Activated CD8-positive, alpha-beta memory T cell treated with anti-CD3 and anti-CD28 coated beads for 1 hour (primary cell): Measurements from ENCODE around the gene STAB2.

Experiments used
- DNase-seq, 2 donors: peaks; one replicate each; pipeline ENCODE4 v3.0.0-alpha.2; 2020; ENCODE audit warnings: low read depth in 1 of 2; ENCODE audit errors: extremely low read depth in 1 of 2

Gene STAB2

DNA sequence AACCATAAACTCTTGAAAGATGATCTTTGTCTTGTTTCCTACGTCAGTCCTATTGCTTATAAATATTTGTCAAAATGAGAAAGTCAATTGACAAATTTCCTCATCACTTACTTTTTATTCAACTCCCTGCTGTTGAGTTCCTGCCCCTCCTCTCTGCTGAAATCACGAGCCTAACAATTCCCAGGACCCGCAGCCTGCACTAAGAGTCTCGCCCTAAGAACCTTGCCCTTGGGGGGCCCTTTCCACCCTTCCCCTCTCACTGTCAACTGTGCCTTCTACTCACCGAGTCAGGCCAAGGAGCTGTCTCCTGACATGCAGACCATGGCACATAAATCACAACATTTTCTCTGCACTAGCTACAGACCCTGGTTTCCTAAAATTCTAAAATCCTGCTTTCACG, 99.0 kb downstream of the STAB2 start:
- DNase-seq, result no peak

DNA sequence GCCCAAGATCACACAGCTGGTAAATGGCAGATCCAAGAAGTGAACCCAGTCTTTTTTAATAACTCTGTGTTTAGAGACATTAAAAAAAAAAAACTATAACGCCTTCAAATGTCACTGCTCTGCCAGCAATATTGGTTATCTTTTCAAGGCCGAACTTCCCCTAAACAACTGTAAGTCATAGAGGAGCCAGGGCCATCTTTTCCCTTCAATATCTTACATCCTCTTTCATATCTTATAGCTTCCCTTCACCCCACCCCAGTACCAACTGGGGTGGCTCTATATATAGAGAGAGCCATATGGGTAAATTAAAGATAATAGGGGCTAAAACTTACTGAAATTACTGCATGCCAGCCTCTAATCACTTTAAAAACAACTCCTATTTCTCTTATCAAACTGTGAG, 100.2 kb downstream of the STAB2 start:
- DNase-seq, result no peak

DNA sequence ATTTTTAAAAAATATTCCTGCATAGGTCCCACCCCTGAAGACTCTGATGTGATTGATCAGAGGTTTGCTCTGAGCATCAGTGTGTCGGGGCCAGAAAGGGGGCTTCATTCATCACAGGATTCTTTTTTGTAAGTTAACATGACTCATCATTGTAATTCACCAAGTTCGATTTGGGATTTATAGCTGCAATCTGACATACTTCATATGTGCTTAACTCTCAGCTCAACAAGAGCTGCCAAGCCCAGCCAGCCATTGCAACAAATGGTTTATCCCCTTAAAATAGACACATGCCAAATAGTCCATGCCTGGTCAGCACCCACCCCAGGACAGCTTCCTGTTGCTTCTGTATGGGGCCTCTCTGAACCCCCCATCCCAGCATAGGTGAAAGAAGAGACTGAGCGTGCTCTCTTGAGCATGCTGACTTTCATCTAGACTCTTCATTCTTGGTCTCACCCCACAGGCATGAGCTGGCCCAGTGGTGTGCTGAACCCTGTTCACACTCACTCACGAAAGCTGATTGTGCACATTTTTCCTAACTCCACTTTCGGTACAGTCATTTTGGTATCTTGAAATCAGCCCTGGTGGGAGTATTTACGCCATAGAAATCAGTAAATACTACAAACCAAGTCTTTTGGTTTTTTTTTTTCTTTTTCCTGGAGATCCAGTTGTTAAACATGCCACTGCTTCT, 101.4 kb downstream of the STAB2 start:
- no peak for DNase-seq

DNA sequence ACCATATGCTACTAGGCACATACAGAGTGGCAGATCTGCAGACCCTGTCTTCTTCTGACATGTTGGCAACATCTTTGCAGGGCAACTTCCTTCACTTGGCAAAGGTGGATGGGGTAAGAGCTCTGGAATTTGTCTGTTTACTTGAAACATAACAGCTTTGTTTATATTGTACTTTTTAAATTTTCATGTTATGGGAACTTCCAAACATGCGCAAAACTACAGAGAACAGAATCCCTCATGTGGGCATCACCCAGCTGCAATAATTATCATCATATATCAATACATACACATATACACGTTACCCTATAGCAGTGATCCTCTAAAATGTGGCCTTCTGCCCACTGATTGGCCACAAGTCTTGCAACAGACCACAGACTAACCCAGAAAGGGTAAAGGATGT, 103.4 kb downstream of the STAB2 start:
- no peak for DNase-seq

DNA sequence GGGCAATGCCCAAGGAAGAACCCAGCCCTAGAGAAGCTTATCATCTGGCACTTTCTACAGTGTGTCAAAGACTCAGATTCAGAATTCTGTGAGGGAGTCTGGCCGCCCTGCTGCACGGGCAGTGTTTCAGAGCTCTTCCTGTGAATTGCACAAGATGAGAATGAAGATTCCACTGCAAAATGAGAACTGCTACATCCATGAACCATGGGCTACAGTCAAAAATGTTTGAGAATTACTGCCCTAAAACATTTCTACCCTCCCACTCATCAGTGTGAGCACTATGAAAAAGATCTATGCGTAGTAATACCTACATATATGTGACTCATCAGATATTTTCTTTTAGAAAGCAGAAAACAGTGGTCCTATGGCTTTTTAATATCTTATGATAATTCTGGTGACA, 104.0 kb downstream of the STAB2 start:
- no peak for DNase-seq

DNA sequence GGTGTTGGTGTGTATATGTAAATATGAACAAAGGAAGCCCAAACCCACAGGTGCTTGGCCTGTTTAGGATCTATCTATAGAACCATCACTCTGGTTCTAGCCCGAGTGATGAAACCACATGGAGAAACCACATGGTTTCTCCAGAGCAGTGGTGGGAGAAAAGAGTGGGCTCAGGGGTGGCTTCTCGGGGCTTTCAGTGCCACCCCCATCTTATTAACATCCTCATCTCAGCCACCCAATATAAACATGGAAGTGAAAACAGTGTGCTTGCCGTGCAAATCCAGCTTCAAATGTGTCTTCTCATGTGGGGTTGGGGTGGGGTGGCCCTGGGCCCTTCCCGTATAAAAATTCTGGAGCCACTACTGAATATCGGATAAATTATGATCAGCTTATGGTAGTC, 109.0 kb downstream of the STAB2 start:
- DNase-seq, result no peak

DNA sequence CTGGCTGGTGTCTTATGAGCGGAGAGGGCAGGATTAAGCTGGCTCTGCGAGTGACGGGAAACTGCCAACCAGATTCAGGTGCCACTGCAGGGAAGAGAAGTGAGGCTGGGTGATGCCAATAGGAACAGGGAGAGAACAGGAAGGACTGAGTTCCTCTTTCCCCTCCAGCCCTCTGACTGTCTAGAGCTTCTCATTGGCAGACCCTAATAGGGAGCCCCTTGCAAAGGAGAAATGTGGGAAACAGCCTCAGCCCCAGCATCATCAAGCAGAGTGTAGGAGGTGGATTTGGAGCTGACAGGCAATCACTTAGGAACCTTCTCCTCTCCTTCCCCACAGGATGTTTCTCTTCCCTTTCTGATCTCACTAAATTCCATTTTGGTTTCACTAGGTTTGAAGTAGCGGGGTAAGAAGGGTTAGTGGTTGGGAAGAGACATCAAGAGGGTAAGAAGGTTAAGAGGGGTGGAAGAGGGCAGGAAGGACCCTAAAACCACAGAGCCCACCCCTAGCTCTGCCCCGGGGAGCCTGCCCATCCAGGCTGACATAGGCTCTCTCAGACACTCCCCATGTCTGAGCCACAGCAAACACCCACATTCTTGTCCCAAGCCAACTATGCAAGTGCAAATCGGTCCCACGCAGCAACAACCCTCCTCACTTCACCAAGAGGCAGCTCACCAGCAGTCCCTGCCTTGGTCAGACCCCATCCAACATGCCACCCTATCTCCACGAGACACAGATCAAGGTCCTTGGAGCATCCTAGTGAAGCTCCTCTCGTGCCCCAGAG, 111.1 kb downstream of the STAB2 start:
- no peak for DNase-seq

DNA sequence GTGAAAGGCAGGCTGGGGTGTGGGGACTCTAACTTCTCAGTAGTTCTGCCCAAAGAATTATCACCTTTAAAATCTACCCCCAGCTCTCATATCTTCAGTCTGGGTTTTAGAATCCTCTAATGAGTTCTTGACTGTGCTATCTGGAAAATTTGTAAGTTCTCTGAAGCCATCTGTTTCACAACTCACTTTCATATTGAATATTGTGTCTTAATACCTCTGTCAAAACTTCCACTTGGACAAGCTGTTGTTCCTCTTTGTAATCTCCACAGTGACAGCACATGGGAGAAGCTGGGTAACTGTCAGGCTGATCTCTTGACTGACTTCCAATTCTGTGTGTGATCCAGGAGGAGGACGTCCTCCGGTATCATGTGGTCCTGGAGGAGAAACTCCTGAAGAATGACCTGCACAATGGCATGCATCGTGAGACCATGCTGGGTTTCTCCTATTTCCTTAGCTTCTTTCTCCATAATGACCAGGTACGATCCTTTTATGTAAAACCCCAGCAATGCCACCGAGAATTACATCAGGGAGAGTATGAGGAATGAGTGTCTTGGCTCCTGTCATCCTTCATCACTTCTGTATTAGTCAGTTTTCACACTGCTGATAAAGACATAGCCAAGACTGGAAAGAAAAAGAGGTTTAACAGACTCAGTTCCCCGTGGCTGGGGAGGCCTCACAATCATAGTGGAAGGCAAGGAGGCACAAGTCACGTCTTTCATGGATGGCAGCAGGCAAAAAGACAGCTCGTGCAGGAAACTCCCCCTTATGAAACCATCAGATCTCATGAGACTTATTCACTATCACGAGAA, 111.9 kb downstream of the STAB2 start:
- DNase-seq, result no peak

DNA sequence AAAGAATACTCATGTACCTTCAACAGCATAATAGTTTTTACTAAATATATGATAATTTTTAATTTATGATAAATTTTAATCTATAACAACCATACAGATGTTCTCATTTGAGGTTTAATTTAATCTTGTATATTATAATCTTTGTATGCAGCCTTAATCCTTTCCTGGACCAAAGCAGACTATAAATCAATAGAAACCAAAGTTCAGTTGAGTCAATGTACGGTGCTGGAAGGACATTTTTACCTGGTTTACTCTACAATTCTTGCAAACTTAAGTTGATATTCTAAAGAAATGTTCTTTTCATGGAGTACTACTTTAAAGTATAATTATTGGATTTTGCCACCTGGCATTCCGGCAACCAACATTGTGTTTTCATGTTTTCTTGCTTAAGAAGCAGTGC, 118.0 kb downstream of the STAB2 start:
- DNase-seq, result no peak

DNA sequence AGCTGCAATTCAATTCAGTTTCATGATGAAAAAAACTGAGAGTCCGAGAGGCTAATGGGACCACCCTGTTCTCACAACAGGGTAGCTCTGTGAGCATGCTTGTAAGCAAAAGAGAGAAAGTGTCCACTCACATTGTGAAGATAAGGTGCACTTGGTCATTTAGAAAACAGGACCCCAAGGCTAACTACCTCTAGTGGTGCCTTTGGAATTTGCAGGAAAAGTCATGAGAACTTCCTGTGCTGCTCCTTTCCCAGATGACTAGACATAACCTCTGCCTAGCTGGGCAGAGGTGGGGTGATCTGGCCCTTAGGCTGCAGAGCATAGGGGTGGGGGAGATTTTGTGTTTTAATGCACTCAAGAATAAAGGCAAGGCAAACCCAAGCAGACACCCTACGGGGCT, 118.9 kb downstream of the STAB2 start:
- no peak for DNase-seq

DNA sequence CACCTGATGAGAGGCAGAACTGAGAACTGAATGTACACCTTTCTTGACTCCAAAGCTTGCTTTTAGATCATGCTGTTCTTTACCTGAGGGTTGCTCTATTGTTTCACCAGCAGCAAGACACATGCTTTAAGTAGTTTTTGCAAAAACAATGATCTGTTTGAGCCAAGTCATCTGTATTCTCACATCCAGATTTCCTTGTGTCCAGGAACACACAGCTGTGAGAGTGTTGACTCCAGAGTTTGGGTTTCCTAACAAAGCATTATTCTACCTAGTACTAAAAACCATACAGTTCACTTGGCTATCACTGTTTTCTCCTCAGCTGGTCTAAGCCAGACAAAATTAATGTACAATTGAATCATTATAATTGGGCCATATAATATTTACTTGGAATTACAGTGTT, 120.4 kb downstream of the STAB2 start:
- no peak for DNase-seq

DNA sequence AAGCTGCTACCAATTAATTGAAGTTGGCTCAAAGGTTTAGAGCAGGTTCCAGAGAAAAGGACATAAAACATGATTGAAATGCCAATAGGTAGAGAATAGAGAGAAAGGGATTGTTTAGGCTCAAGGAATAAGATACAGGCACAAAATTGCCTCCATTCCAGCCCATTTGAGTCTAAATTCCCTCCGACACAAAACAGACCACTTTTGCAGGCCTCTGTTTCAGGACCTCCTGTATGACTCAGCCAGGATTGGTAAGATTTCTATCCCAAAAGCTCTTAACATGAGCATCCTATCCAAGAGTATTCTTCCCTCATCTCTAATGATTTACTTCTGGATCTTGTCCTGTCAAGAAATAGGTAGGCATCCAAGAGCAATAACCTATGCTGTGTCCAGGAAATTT, 123.5 kb downstream of the STAB2 start:
- no peak for DNase-seq

DNA sequence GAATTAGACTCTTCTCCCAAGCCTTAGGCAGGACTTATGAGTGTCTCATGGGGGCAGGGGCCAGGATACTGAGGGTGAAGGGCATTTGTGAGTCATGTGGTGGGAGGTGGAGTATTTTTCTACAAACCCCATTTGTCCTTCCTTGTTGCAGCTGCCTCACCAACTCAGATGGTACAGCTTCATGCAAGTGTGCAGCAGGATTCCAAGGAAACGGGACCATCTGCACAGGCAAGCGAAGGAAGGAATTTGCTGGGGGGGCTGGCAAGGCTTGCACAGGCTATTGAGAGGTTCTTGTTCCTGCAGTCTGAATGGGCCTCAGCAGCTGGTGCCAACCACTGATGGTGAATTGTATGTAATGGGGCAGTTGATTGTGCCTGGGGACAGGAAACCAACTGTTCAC, 125.1 kb downstream of the STAB2 start:
- no peak for DNase-seq

DNA sequence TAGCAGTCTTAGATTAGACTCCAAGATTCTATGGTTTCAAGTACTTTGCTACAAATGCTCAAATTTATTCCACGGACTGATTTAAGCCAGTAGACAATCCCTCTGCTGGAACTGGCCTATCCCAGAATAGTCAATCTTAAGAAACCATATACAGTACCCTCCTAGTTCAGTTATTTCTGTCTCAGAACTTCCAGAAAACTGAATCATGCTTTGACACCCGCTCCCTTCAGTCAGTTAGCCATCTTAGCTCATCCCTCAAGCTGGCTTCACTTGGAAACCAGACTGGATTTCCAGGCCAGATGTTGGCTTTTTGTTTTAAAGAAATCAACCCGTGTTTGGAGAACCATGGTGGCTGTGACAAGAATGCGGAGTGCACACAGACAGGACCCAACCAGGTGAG, 128.4 kb downstream of the STAB2 start:
- DNase-seq, result no peak

DNA sequence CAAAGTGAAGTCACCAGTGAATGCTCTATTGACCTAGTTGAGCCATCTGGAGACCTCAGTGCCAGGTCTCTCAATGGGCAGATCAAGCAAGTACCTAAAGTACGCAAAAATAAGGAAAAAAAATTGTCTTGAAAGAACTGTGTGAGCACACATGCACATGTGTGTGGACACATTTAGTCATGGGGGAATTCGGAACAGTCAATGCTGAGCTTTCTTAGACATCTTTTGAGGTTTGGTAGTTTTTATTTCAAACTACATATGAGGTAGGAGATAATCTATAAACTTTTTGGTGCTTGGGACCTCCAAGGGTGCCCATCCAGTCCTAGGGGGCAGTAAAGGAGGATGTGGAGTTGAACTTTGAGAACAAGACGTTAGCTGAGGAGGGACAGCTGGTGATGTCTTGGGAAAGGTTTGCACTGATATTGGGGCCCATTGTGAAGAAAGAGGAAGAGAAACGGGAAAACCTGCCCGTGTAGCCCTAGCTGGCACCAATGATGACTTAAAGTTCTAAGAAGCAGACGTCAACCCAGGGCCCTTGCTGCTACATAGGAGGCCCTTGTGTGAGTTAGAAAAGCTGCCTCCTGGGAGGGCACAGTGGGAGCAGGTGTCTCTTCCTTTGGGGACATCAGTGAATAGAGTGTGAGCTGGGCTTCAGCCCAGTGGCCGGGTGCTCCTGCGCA, 129.6 kb downstream of the STAB2 start:
- no peak for DNase-seq

DNA sequence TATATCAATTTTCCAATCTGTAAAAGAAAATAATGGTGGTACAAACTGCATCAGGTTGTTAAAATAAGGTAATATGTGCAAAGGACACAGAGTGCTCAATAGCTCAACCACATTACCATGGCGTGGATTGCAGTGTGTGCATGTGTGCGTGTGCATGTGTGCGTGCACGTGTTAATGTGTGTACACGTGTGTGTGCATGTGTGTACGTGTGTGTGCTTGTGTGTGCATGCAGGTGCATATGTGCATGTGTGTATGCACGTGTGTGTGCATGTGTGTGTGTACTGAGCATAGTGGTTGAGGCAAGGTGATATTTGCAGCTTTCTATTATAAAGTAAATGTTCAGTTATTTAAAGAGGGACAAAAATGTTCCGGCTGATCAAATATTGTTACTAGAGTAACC, 138.3 kb downstream of the STAB2 start:
- no peak for DNase-seq

DNA sequence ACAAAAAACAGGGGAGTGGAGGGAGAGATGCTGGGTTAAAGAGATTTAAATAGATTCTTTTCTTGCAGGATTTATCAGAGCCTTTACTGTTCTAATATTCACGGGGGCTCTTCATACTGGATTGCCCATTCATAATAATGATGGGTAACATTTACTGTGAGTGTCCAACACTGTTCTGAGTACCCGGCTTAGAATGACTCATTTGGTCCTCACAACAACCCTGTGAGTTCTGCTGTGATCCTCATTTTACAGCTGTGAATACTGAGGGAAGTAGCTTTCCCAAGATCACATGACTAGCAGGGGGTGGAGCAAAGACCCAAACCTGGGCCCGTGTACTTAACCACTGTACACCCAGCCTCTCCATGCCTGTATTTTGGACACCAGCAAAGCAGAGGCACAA, 140.6 kb downstream of the STAB2 start:
- DNase-seq, result no peak

DNA sequence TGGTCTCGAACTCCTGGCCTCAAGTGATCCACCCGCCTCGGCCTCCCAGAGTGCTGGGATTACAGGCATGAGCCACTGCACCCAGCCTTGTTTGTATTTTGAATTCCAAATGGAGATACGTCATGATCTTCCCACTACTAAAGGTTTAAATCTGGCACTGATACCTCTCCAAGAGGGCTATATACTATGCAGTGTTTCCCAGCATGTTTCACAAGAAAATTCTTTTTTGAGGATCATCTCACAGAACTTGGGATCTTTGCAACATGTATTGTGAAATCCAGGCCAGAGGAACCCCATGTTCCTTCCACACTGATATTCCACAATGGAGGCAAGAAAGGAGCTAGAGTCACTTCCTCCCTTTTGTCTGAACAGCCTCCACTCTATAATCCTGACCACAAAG, 141.2 kb downstream of the STAB2 start:
- DNase-seq, result no peak

DNA sequence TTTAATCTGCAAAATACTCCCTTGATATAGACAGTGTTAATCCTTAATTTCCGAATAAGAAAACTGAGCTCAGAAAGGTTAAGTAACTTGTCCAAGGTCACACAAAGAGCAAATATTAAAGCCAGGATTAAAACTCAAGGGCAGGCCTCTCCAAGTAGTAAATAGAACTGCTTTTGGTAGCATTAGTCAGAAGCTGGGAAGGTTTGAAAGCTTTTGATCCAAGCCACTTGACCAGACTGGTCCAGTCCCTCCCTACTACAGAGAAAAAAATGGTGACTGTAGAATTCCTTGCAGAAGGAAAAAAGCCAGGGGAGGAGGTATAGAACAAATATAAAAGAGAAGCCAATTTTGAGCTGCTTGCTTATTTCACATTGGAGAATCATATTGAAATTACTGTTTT, 142.4 kb downstream of the STAB2 start:
- no peak for DNase-seq

DNA sequence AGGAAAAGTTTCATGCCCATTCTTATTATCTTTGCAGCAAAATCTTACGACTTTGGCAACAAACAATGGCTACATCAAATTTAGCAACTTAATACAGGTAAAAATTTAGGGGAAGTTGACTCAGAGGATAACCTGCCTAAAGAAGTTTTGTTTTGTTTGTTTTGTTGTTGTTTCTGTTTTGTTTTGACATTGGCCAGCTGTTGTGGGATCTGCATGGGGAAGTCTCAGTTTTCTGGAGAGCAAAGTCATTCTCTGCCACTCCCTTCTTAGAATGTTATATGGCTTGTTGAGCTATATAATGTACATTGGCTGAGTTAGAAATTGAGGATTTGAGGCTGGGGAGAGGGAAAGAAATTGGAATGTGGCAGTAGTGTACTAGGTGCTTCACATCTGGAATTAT, 144.5 kb downstream of the STAB2 start:
- no peak for DNase-seq

DNA sequence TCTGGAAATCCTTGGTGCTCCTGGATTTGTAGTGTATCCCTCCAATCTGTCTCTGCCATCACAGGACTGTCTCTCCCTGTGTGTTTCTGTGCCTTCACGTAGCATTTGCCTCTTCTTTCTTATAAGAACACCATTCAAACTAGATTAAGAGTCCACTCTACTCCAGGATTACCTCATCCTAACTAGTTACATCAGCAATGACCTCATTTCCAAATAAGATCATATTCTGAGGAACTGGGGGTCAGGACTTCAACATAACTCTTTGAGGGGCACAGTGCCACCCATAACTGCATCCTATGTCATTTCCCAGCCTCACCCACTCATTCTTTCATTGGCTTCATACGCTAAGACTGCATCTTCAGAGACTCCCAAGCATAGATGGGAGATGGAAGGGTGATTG, 147.8 kb downstream of the STAB2 start:
- no peak for DNase-seq
